SKM-1 treated with dmso at 0.1 percent for 144 hours (cell line): ENCODE measurements around the gene SEPTIN3.
"Not testable (repeated sequence)": the region's sequence is repeated elsewhere in the genome, so short reads cannot be mapped to it uniquely, and the experiment has no call there.

Experiments
- DNase-seq: peaks from one replicate; lab custom pipeline; 2025; ENCODE audit not compliant: unreplicated experiment; lab: John Stamatoyannopoulos, UW

SEPTIN3 gene

DNA sequence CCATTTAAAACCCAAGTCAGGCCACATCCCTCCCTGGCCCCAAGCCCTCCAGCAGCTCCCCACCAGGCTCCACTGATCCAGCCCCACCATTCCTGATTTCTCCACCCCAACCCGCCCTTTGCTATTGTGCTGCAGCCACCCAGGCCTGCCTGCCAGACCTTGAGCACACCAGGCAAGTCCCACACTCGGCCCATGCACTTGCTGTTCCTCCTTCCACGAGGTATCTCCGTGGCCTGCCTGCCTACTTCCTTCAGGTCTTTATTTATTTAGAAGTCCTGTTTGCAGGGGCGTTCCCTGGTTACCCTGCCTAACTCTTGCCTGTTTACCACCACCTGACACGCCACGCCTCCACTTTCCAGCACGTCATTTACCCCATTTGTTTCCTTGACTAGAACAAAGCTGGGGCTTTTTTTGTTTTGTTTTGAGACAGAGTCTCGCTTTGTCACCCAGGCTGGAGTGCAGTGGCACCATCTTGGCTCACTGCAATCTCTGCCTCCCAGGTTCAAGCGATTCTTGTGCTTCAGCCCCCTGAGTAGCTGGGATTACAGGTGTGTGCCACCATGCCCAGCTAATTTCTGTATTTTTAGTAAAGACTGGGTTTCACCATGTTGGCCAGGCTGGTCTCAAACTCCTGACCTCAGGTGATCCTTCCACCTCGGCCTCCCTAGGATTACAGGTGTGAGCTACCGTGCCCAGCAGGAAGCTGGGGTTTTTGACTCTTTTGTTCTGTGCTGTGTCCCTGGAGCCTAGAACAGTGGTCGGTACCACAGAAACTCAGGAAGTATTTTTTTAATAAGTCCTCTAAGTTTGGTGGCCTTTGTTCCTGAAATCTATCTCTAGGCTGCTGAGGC is 29.0 kb upstream of the SEPTIN3 start:
- DNase-seq: no peak

DNA sequence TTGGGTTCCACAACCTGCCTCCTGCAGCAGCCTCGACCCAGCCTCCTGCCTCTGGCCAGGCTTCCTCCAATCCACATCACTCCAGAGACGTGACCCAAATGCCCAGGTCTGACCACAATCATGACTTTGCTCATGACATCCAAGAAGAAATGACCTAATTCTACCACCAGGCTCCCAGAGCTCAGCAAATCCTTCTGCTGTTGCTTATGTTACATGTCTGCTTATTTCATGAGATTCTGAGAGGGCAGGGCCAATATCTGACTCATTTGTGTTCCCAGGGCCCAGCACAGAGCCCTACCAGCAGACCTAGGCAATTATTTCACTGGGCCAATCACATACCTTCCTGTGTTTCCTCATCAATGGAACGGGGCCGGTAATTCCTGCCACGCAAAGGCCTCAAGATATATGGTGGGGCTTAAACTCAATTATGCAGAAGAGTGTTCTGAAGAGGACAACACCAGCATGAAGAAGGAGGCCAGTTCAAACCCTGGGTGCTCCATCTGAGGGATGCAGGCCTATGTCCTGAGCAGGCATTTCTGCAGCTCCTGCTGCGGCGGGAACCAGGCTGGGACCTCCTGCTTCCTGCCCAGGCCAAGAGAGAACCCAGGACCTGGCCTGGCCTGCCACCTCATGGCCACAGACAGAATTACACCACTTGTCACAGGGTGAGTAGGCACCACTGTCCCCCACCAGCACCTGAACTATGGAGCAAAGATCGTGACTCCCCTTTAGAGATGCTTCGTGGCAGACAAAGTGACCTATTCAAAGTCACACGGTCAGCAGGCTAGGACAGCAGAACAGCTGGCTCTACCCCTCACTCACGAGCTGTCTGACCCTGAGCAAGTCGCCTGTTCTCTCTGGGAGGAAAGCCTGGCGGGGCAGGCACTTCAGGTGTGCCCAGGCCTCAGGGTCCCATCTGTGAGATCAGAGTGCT is 28.1 kb upstream of the SEPTIN3 start:
- peak; percentile 68 for DNase-seq

DNA sequence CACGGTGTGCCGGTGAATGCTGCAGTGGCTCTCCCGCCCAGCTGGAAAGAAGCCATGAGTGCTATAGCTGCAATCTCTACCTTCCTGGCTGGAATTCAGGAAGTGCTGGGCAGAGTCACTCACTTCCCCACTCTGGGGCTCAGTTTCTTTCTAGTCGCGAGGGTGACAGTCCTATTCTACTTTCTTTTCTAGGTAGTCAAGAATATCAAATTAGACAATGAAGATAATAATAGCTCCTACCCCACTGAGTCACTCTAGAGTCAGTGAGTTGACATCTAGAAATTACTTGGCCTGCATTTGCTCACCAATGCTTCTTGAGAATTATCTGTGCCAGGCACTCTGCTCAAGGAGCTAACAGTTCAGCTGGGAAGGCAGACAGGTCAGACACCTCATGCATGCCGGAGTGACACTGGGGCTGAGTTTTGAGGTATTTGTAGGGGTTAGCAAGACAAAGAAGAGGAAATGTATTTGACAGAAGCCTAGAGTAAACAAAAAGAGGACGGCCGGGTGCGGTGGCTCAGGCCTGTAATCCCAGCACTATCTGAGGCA is 25.5 kb upstream of the SEPTIN3 start:
- no peak for DNase-seq

DNA sequence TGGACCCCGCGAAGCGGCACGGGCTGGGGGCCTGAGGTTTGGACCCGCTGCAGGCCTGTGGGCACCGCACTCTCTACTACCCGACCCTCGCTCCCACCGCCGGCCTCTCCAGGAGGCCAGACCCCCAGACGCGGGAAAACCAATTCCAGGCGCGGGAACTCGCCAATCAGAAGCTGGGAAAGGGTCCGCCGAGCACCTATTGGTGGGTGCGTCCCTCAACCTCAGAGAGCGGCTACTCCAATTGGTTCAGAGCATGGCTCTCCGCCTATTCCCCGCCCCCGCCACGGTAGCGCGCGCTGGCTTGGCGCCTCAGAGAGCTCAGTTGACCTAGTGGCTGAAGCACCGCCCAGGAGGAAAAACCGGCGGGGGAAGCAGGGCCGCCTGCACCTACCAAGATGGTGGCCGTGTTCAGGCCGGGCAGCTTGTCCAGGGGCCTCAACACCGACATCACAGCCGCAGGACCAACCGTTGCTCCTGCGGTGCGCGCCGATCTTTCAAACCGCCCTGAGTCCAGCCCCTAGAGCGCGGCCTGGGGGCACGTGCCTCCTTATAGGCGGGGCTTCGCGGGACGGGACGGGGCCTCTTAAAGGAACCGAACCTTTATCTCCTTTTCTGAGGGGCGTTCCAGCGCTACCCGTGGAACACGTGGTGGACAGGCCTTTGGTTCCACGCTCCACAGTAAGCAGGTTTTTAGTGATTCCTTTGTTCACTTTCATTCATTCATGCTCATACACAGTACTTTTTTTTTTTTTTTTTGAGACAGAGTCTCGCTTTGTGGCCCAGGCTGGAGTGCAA is 22.4 kb upstream of the SEPTIN3 start, which contains the start of gene CENPM:
TSS of gene CENPM (minus strand) at position 524 of the 795 bp plus-strand sequence. CDS start at position 448, 76 bp downstream.
- peak; percentile 96 for DNase-seq

DNA sequence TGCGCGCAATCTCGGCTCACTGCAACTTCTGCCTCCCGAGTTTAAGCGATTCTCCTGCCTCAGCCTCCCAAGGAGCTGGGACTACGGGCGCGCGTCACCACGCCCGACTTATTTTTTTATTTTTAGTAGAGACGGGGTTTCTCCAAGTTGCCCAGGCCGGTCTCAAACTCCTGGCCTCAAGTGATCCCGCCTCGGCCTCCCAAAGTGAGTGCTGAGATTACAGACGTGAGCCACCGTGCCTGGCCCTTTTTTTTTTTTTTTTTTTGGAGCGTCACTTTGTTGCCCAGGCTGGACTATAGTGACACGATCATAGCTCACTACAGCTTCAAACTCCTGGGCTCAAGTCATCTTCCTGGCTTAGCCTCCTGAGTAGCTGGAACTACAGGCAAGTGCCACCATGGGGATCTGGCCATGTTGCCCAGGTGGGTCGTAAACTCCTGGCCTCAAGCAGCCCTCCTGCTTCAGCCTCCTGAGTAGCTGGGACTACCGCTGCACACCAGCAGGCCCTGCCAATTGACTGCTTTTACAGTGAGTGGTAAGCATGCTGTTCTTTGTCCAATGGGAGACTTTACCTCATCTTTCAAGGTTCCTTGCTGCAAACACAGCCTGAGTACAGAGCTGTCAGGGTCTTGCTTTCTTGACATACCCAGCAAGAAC is 21.7 kb upstream of the SEPTIN3 start:
- DNase-seq: no peak

DNA sequence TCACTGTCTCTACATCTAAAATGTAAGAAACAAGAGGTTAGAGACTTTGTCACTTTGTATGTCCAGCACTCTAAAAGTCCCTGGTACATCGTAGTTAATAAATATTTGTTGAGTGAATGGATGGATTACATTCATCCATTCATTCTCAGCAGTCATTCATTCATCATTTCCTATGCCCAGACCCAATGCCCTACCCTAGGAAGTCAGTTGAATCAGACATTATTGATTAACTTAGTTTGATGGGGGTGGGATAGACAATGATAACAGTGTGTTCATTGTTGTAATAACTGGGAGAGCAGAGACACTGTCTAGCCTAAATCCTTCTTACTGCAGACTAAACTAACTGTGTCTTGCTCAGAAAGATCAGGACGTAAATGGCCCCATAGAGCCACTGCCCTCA is 21.1 kb upstream of the SEPTIN3 start:
- DNase-seq: no peak

DNA sequence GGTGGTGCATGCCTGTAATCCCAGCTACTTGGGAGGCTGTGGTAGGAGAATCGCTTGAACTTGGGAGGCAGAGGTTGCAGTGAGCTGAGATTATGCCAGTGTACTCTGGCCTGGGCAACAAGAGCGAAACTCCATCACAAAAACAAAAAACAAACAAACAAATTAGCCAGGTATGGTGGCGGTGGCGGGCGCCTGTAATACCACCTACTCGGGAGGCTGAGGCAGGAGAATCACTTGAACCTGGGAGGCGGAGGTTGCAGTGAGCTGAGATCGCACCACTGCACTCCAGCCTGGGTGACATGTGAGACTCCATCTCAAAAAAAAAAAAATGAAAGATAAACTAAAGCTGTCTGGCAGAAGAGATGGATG is 20.3 kb upstream of the SEPTIN3 start:
- not testable (repeated sequence) for DNase-seq

DNA sequence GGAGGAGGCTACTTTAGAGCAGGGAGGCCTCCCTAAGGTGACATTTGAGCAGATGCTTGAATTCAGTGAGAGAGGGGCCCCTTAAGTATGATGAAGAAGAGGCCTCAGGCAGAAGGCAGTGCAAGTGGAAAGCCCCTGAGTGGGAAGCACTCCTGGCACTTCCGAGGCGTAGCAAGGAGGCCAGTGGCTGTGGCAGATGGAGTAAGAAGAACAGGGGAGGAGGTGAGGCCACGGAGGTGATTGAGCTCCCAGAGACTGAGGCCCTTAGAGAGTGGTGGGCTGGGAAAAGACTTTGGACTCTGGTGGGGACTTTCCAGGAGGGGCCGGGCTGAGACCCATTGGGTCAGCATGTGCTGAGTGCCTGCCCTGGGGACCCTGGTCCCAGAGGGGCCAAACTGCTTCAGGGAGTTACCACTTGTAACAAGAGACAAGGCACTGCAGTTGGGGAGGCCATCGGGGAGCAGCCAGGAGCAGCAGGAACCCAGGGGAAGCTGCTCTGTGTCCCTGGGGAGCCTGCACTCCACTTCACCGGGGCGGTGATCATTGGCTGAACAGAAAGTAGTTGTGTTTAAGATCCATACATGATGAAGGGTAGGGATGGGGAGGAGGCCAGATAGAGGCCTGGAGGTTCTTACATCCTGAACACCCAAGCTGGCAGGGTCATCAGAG is 19.8 kb upstream of the SEPTIN3 start:
- DNase-seq: no peak

DNA sequence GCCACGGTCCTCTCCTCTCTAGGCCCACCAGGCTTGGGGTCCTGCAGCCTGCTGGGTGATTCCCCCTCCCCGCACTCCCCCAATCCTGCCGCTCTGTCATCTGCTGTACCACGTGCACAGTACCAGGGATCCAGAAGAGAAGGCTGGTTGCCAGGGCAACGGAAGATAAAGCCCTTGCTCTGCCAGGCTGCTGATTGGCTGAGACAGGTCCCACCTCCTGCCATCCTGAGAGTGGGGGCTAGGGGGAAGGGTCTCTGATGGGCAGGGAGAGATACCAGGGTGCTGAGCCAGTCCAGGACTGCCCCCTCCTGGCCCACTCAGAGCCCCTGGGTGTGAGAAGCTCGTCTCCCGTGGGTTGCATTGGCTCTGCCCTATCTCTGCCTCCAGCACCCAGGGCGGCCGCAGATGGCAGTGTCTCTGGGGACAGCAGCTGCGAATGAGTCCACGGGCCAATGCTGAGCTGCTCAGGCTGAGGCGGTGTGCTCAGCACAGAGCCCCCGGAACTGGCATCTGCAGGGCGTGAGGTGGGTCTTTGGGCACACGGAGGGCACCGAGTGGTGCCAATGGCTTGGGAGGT is 17.3 kb upstream of the SEPTIN3 start, which contains the start of gene SMIM45:
TSS of gene SMIM45 (plus strand) at position 253 of the 577 bp plus-strand sequence.
- no peak for DNase-seq

DNA sequence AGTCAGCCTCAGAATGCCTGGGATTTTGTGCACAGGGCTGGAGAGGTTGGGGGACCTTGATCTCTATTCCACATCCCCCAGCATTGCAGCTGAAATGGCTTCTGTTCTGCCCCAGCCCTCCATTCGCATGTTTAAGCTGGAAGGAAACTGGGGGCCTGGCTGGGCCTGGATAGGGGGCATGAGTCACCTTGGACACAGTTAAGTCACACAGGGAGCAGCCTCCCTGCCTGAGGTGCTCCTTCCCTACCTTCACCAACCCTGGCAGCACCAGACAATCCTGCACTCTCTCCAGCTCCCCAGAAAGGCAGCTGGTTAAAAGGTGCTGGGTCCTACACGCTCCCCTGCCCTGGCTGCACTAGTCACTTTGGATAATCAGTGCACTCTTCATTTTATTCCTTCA is 16.5 kb upstream of the SEPTIN3 start:
- DNase-seq: no peak

DNA sequence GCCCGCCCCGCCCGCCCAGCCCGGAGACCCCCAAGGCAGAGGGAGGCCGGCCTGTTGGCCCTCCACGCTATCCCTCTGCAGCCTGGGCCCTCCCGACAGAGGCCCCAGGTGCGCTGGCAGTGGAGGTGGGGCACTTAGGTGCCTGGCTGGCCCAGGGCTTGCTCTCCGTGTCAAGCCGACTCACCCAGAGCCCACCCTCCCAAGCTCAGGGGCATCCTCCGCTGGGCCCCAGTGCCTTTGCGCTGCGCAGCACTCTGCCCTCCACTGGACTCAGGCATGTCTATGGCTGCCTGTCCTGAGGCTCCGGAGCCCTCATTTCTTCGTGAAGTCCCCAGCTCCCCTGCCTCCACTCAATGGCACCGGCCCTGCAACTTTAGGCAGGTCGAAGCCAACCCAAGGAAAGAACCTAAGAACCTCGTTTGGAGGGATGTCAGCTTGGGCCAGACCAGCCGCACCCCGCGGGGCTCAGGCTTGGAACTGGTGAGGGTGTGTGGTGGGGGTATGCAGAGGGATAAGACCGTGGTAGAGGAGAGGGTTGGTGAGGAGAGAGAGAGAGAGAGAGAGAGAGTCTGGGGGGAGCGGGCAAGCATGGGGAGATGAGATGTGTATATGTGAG is 11.2 kb upstream of the SEPTIN3 start:
- DNase-seq: no peak

DNA sequence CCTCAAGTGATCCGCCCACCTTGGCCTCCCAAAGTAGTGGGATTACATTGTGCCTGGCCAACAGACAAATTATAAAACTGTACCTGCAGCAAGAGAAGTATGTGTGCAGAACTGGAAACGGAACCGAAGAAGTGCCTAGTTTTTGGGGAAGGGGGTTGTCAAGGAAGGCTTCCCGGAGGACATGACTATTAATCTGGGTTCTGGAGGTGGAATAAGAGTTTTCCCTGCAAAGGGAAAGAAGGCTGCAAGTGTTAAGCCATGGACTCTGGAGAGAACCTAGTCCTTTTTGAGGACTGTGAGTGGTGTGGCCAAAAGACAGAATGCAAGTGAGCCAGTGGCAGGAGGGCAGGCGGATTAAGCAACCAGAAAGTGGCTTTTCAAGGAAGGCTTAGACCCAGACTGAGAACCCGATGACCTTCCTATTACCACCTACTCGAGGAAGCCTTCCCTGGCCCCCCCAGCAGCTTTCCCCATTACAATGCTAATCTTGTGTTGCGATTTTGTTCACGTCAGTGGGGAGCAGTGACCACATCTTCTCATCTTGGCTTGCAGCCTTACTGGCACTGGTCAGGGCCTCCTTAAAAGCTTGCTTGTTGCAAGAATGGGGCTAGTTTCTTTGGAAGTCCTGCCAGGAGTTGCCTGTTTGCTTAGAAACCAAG is 5.7 kb upstream of the SEPTIN3 start:
- peak; percentile 74 for DNase-seq

DNA sequence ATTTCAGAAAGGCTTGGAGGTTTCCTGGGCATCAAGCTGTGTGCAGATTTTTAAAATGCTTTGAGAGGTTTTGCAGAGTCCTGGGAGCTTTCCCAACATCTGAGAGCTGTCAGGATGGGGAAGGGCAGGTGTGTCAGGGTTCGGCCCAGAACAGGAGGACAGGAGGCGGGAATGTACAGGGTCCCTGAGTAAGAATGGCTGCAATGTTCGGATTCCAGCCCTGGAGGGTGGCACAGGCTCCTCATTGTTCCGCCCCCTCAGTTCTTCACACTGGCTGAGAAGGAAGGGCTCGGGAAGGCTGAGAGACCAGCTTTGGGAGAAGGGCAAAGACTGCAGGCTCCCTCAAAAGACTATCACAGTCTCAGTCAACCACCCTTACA is 5.1 kb upstream of the SEPTIN3 start:
- no peak for DNase-seq

DNA sequence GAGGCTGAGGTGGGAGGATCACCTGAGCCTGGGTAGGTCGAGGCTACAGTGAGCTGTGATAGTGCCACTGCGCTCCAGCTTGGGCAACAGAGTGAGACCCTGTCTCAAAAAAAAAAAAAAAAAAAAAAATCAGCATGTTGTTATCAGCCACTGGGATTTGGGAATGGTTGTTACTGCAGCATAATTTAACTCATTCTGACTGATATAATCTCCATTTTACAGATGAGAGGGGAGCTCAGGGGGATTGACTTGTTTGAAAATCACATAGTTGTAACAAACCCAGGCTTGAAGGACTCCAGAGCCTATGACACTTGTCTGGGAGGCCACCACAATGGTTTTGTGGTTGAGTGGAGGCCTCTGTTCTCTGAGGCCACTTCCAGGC is 3.0 kb upstream of the SEPTIN3 start:
- no peak for DNase-seq

DNA sequence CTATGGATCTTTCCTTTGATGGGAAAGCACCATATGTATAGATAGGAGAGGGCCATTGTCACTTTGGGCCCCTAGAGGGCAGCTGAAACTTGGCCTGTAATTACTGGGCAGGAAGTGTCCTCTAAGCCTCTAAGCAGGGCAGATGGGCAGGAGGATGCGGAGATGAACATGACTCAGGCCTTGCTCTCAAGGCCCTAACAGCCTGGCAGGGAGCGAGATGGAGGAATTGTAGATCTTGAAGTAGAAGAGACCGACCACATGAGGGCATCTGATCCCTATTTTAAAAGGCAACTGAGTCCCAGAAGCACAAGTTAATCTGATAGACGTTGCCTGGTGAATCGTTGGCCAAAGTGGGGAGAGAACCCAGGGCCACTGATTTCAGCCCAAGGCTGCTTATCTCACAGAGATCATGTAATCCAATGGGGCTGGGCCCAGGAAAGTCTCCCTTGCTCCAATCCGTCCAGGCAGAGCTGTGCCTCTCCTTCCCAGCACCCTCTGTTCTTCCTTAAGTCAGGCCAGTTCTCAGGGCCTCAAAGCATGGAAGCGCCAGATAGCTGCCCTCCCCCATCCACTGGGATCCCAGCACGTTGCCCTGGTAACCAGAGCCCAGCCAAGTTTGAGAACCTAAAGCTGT is 2.5 kb upstream of the SEPTIN3 start:
- peak; percentile 56 for DNase-seq

DNA sequence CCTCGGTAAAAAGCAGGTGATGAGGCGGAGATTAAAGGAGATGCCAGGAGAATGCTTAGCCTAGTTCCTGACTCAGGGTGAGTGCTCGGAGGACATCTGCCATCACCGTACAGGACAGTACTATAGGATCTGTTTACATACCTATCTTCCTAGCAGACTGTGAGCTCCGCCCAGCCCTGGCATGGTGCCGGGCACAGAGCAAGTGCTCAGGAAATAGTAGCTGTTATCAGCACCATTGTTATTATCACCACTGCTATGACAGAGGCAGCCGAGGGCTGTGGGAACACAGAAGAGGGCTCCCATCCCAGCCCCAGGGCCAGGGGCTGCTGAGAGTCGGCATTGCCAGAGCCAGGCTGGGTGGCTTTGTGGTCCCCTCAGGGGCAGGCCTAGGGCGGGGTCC is 642 bp upstream of the SEPTIN3 start:
- DNase-seq: no peak

DNA sequence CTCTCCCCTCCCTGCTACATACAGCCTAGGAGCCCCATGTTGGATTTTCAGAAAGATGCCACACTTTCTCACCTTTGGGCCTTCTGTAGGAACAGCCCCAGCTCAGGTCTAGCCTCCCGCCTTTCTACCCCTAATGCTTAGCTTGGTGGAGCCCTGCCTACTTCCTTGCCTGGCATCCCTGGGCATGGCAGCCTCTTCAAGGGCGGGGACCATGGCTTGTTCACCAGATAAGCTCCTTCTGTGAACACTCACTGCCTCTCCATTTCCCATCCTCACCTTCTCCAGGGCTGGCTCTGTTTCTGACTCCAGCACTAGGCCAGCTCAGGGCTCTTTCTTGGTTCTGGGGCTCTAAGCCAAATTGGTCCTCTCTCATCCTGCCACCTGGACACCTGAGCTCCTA is 1.4 kb downstream of the SEPTIN3 start:
- DNase-seq: no peak

DNA sequence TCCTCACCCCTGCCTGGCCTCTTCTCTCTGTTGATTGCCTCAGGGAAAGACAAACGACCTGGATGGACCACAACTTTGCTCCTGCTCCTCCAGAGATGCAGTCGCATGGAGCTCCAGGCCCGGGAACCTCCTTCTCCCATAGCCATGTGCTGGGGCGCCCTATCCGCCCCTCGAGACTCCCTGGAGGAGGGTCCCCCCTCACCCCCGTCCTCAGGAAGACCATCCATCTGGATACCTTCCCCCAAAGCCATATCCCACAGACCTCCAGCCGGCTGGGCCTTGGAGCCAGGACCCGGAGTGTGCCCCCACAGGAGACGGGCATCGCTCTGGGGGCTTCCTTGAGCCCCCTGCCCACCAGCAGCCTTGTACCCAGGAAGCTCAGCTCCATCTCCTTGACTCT is 2.2 kb downstream of the SEPTIN3 start:
- no peak for DNase-seq
